K562 (cell line): ENCODE measurements around the gene DNAJB14.

Experiments
- ATF6 ChIP-seq: sonication (generic); formaldehyde crosslinking; IDR thresholded peaks from 2 replicates; pipeline ENCODE4 v1.4.0; 2020; ENCODE audit warnings: mild to moderate bottlenecking, missing genetic modification reagents
- MIER1 ChIP-seq: fragments of 450-650 bp; IDR thresholded peaks from 2 replicates; pipeline ENCODE4 v1.6.1; 2016; ENCODE audit warnings: antibody characterized with exemption, mild to moderate bottlenecking, low read depth
- MTF1 ChIP-seq: fragments of 250-450 bp; sonication (Bioruptor Pico); IDR thresholded peaks from 2 replicates; pipeline ENCODE4 v1.9.0; 2021; ENCODE audit warnings: moderate library complexity, mild to moderate bottlenecking, inconsistent platforms, borderline replicate concordance

GRCh38 chr4:99887837-99888236 is 58.6 kb downstream of the DNAJB14 start:
- TF ChIP-seq ATF6 (CRISPR knock-in tag) (no peak), MTF1 (no peak), MIER1 (no peak)
